WI38 (cell line): ENCODE measurements around the gene PARP12.

Experiments
- H3K4me3 ChIP-seq: 2 replicates; pipeline ENCODE4 v1.5.1; 2011; ENCODE audit warnings: low read depth, mild to moderate bottlenecking, control low read depth, low read length
- CTCF ChIP-seq: IDR thresholded peaks from 2 replicates; pipeline ENCODE4 v1.5.1; 2012; ENCODE audit warnings: low read depth, mild to moderate bottlenecking, control low read depth, low read length

The PARP12 gene

GRCh38 chr7:139974179-139974811 lies 88.5 kb downstream of the PARP12 start:
- H3K4me3 ChIP-seq: no peak overlapping the region
- no peak for TF ChIP-seq CTCF
